ENCODE measurements around the gene FOXP1.

FOXP1 gene

GRCh38 chr3:71191031-71191482 lies 392.5 kb downstream of the FOXP1 start:
- DNase-seq = no peak

GRCh38 chr3:71189480-71189879 lies 394.0 kb downstream of the FOXP1 start:
- no peak for DNase-seq

- DNase-seq = no peak
These were observed 395.8 kb downstream of the FOXP1 start for GRCh38 chr3:71187715-71188114.

GRCh38 chr3:71186801-71187200 lies 396.7 kb downstream of the FOXP1 start:
- DNase-seq = no peak

- peak in 1 of 2 donors; percentile 27 for DNase-seq
These were observed 397.6 kb downstream of the FOXP1 start for GRCh38 chr3:71185733-71186455.

- DNase-seq = no peak
These were observed 399.3 kb downstream of the FOXP1 start for GRCh38 chr3:71184252-71184651.

- DNase-seq = no peak
These were observed 400.0 kb downstream of the FOXP1 start for GRCh38 chr3:71183549-71183948.

- DNase-seq = no peak
These were observed 403.0 kb downstream of the FOXP1 start for GRCh38 chr3:71180524-71180923.

GRCh38 chr3:71177375-71177774 lies 406.2 kb downstream of the FOXP1 start:
- DNase-seq = no peak

- no peak for DNase-seq
These were observed 407.2 kb downstream of the FOXP1 start for GRCh38 chr3:71176366-71176765.

GRCh38 chr3:71175691-71176365 lies 407.7 kb downstream of the FOXP1 start:
- DNase-seq = no peak

GRCh38 chr3:71172951-71173350 lies 410.6 kb downstream of the FOXP1 start:
- no peak for DNase-seq

- no peak for DNase-seq
These were observed 411.3 kb downstream of the FOXP1 start for GRCh38 chr3:71172189-71172588.

GRCh38 chr3:71171247-71171646 lies 412.3 kb downstream of the FOXP1 start:
- DNase-seq = no peak

- DNase-seq = no peak
These were observed 414.6 kb downstream of the FOXP1 start for GRCh38 chr3:71168880-71169411.

GRCh38 chr3:71168121-71168721 lies 415.3 kb downstream of the FOXP1 start:
- no peak for DNase-seq

- DNase-seq = no peak
These were observed 416.9 kb downstream of the FOXP1 start for GRCh38 chr3:71166339-71167240.

GRCh38 chr3:71164881-71165280 lies 418.6 kb downstream of the FOXP1 start:
- no peak for DNase-seq

- no peak for DNase-seq
These were observed 420.2 kb downstream of the FOXP1 start for GRCh38 chr3:71163198-71163918.

GRCh38 chr3:71162221-71162620 lies 421.3 kb downstream of the FOXP1 start:
- no peak for DNase-seq

- DNase-seq = no peak
These were observed 422.6 kb downstream of the FOXP1 start for GRCh38 chr3:71160785-71161546.

Measured in stimulated activated CD4-positive, alpha-beta T cell treated with anti-CD3 and anti-CD28 coated beads, Interleukin-2, amount 100 ng/mL, for 24 hours (primary cell).